Right lobe of liver (tissue), 4 donors: ENCODE data around the gene SDR9C7.
"Not testable (repeated sequence)": the region's sequence is repeated elsewhere in the genome, so short reads cannot be mapped to it uniquely, and the experiment has no call there.

ENCODE experiments used
- CTCF ChIP-seq, 4 donors: fragments of 200-600 bp in 3 of 4; fragments of 450-650 bp in 1 of 4; IDR thresholded peaks; one replicate each; pipeline versions ENCODE4 v1.5.1 to v1.8.0; 2016 to 2022; ENCODE audit warnings: antibody characterized with exemption in 4 of 4, mild to moderate bottlenecking in 2 of 4
- POLR2A ChIP-seq: fragments of 450-650 bp; IDR thresholded peaks from one replicate; pipeline ENCODE4 v1.6.1; 2017; ENCODE audit warnings: antibody characterized with exemption, mild to moderate bottlenecking
- donor health status: DM: no; HTN: no; CAD: no.
- donor health status: DM: no; HTN: no; CAD: no.
- donor health status: DM: no; HTN: yes; CAD: no.

DNA sequence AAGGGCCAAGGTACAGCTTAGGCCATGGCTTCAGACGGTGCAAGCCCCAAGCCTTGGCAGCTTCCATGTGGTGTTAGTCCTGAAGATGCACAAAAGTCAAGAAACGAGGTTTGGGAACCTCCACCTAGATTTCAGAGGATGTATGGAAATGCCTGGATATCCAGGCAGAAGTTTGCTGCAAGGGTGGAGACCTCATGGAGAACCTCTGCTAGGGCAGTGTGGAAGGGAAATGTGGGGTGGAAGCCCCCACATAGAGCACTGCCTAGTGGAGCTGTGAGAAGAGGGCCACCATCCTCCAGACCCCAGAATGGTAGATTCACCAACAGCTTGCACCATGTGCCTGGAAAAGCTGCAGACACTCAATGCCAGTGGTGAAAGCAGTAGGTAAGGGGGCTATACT is 24.8 kb downstream of the SDR9C7 start:
- TF ChIP-seq POLR2A; CTCF (IDR thresholded peaks at IDR 0.05): not testable (repeated sequence)
